GM23248 (cell line): ENCODE measurements around the gene IL19. TPM values are rescaled to one million over a fixed set of nuclear protein-coding genes. Genes with fewer than 3 reads are reported as not detected.

Source experiments
- DNase-seq: peaks from one replicate; pipeline ENCODE4 v3.0.0-alpha.2; 2015
- H2AFZ ChIP-seq: fragments of 200-600 bp; sonication (generic); 2 replicates; pipeline ENCODE4 v1.6.1; 2016; ENCODE audit warnings: antibody characterized with exemption
- H3F3A ChIP-seq: fragments of 200-600 bp; sonication (generic); 2 replicates; pipeline ENCODE4 v1.6.1; 2016; ENCODE audit warnings: mild to moderate bottlenecking, antibody characterized with exemption, mixed run types; ENCODE audit not compliant: insufficient read depth
- H3K27ac ChIP-seq: fragments of 200-600 bp; sonication (generic); 2 replicates; pipeline ENCODE4 v1.5.1; 2016; ENCODE audit warnings: mild to moderate bottlenecking
- H3K27me3 ChIP-seq: fragments of 200-600 bp; sonication (generic); replicated peaks from 2 replicates; pipeline ENCODE4 v1.6.1; 2016; ENCODE audit warnings: mild to moderate bottlenecking; ENCODE audit not compliant: insufficient read depth
- H3K36me3 ChIP-seq: fragments of 200-600 bp; sonication (generic); 2 replicates; pipeline ENCODE4 v1.6.1; 2016; ENCODE audit warnings: low read depth, mild to moderate bottlenecking
- H3K4me1 ChIP-seq: fragments of 200-600 bp; sonication (generic); 2 replicates; pipeline ENCODE4 v1.6.1; 2016; ENCODE audit warnings: mild to moderate bottlenecking; ENCODE audit not compliant: insufficient read depth
- H3K4me2 ChIP-seq: fragments of 200-600 bp; sonication (generic); one replicate; pipeline ENCODE4 v1.6.1; 2016; ENCODE audit warnings: mild to moderate bottlenecking; ENCODE audit not compliant: unreplicated experiment
- H3K4me3 ChIP-seq: fragments of 200-600 bp; sonication (generic); 2 replicates; pipeline ENCODE4 v1.5.1; 2016; ENCODE audit warnings: mild to moderate bottlenecking
- H3K79me2 ChIP-seq: fragments of 200-600 bp; sonication (generic); 2 replicates; pipeline ENCODE4 v1.6.1; 2016; ENCODE audit warnings: mild to moderate bottlenecking; ENCODE audit not compliant: insufficient read depth
- H3K9ac ChIP-seq: fragments of 200-600 bp; sonication (generic); 2 replicates; pipeline ENCODE4 v1.6.1; 2016; ENCODE audit warnings: mild to moderate bottlenecking
- H3K9me2 ChIP-seq: fragments of 200-600 bp; sonication (generic); 2 replicates; pipeline ENCODE4 v1.6.1; 2016; ENCODE audit warnings: mixed run types, mild to moderate bottlenecking, moderate library complexity; ENCODE audit not compliant: insufficient read depth
- H3K9me3 ChIP-seq: fragments of 200-600 bp; sonication (generic); one replicate; pipeline ENCODE4 v1.6.1; 2017; ENCODE audit warnings: low read depth
- H4K20me1 ChIP-seq: fragments of 200-600 bp; sonication (generic); 2 replicates; pipeline ENCODE4 v1.6.0; 2016; ENCODE audit not compliant: insufficient read depth
- EZH2 ChIP-seq: fragments of 200-600 bp; sonication (generic); IDR thresholded peaks from 2 replicates; pipeline ENCODE4 v1.6.1; 2018; ENCODE audit warnings: antibody characterized with exemption, mild to moderate bottlenecking; ENCODE audit not compliant: insufficient read depth, poor library complexity, severe bottlenecking
- EZH2phosphoT487 ChIP-seq: fragments of 200-600 bp; sonication (generic); IDR thresholded peaks from 2 replicates; pipeline ENCODE4 v1.6.1; 2018; ENCODE audit warnings: antibody characterized with exemption, moderate library complexity, mild to moderate bottlenecking, low read depth; ENCODE audit not compliant: insufficient read depth
- WGBS, 2 experiments: methylation state at CpG; one replicate each; pipeline ENCODE4 v1.1.6; 2015 to 2017; ENCODE audit warnings: low lambda C conversion rate in 2 of 2, low coverage in 1 of 2; ENCODE audit errors: missing lambda C conversion rate in 2 of 2; 5-methylcytosine and 5-hydroxymethylcytosine counted together
- in situ Hi-C: fragments of 300-500 bp; cut with MboI; formaldehyde crosslinking; loops from 2 replicates; pipeline ENCODE4 v1.15.0; 2020
- polyA plus RNA-seq: library from polyadenylated mRNA; unstranded; fragments of >200 nt; fragmentation: Nextera tagmentation; extraction: Ambion mirVana; gene quantifications from 2 replicates; pipeline ENCODE4 v1.2.1, GENCODE V29; 2016
- total RNA-seq: library from RNA; depleted of rRNA; stranded (reverse); fragments of >200 nt; shearing (Covaris generic); gene quantifications from 2 replicates; pipeline ENCODE4 v1.2.3, GENCODE V29; 2014

IL19 gene
- total and polyA plus RNA-seq, 2 experiments from 2014 or later = not detected

- no peak overlapping the region for H3K4me2 ChIP-seq
- H3K27ac ChIP-seq = no peak overlapping the region
- no peak for DNase-seq
- H3K36me3 ChIP-seq = no peaks in the 10 kb centered on the region
- H3K27me3 ChIP-seq = no peaks in the 10 kb centered on the region
- H3K9me2 ChIP-seq = no peaks in the 10 kb centered on the region
- H3K9ac ChIP-seq = no peak overlapping the region
- no peak overlapping the region for H3K4me3 ChIP-seq
- no peaks in the 10 kb centered on the region for H3K9me3 ChIP-seq
- H3K4me1 ChIP-seq = peaks cover 16% of the 10 kb centered on the region
- H3K79me2 ChIP-seq = no peaks in the 10 kb centered on the region
- no peaks in the 10 kb centered on the region for H4K20me1 ChIP-seq
- 80 to 87% methylated on average over 8 of the region's 8 CpGs for WGBS, 2 experiments
- peaks cover 11% of the 10 kb centered on the region; the same call in 1 of the 2 replicates for H3F3A ChIP-seq
- in situ Hi-C loops = no loop called here
- TF ChIP-seq EZH2phosphoT487 (no peak), EZH2 (no peak)
- H2AFZ ChIP-seq = no peak overlapping the region
These were observed 32.7 kb downstream of the IL19 start for GRCh38 chr1:206803221-206803730.

- no peaks in the 10 kb centered on the region for H4K20me1 ChIP-seq
- H3K27ac ChIP-seq = no peak overlapping the region
- H3K27me3 ChIP-seq = no peaks in the 10 kb centered on the region
- H3K9me3 ChIP-seq = no peaks in the 10 kb centered on the region
- peak; percentile 50 for DNase-seq
- H3K79me2 ChIP-seq = no peaks in the 10 kb centered on the region
- H3K4me1 ChIP-seq = peaks cover 16% of the 10 kb centered on the region
- in situ Hi-C loops = no loop called here
- no peaks in the 10 kb centered on the region for H3K36me3 ChIP-seq
- no peak overlapping the region for H3K4me2 ChIP-seq
- peaks cover 11% of the 10 kb centered on the region; the same call in 1 of the 2 replicates for H3F3A ChIP-seq
- no peak overlapping the region for H2AFZ ChIP-seq
- H3K9ac ChIP-seq = no peak overlapping the region
- H3K9me2 ChIP-seq = no peaks in the 10 kb centered on the region
- 86 to 100% methylated on average over 1 of the region's 1 CpG for WGBS, 2 experiments
- no peak overlapping the region for H3K4me3 ChIP-seq
- no peak for TF ChIP-seq EZH2phosphoT487
- no peak for TF ChIP-seq EZH2
These were observed 33.7 kb downstream of the IL19 start for GRCh38 chr1:206804156-206804737.

GRCh38 chr1:206805357-206805756 lies 34.8 kb downstream of the IL19 start:
- Histone ChIP-seq H3K4me1 (peaks cover 14% of the 10 kb centered on the region), H3K9me3 (no peaks in the 10 kb centered on the region), H3K27ac (no peak overlapping the region), H2AFZ (no peak overlapping the region), H3K79me2 (no peaks in the 10 kb centered on the region), H3K36me3 (no peaks in the 10 kb centered on the region), H3K9ac (no peak overlapping the region), H3K4me2 (no peak overlapping the region), H3K9me2 (no peaks in the 10 kb centered on the region), H4K20me1 (no peaks in the 10 kb centered on the region), H3F3A (peaks cover 5% of the 10 kb centered on the region; the same call in 1 of the 2 replicates), H3K27me3 (no peaks in the 10 kb centered on the region), H3K4me3 (no peak overlapping the region)
- DNase-seq = no peak
- in situ Hi-C loops = no loop called here
- WGBS, 2 experiments = 73 to 75% methylated on average over 1 of the region's 1 CpG
- TF ChIP-seq EZH2phosphoT487 (no peak), EZH2 (no peak)

- no peaks in the 10 kb centered on the region for H3K9me2 ChIP-seq
- H3K9me3 ChIP-seq = no peaks in the 10 kb centered on the region
- no peaks in the 10 kb centered on the region for H3K36me3 ChIP-seq
- no peak overlapping the region for H3K27ac ChIP-seq
- peaks cover 7% of the 10 kb centered on the region; the same call in 1 of the 2 replicates for H3K4me1 ChIP-seq
- H3K4me2 ChIP-seq = no peak overlapping the region
- no peak overlapping the region for H3K4me3 ChIP-seq
- no peaks in the 10 kb centered on the region for H3K27me3 ChIP-seq
- DNase-seq = peak; percentile 58
- 78 to 89% methylated on average over 2 of the region's 2 CpGs for WGBS, 2 experiments
- no peak for TF ChIP-seq EZH2phosphoT487
- no peak for TF ChIP-seq EZH2
- H2AFZ ChIP-seq = no peak overlapping the region
- no peaks in the 10 kb centered on the region for H3K79me2 ChIP-seq
- no peak overlapping the region for H3K9ac ChIP-seq
- in situ Hi-C loops = no loop called here
- H3F3A ChIP-seq = no peaks in the 10 kb centered on the region
- no peaks in the 10 kb centered on the region for H4K20me1 ChIP-seq
These were observed 38.0 kb downstream of the IL19 start for GRCh38 chr1:206808615-206809014.
